HepG2 (cell line): ENCODE measurements around the gene NAP1L1. TPM values are rescaled to one million over a fixed set of nuclear protein-coding genes. Genes with fewer than 3 reads are reported as not detected.

Source experiments
- ASH2L ChIP-seq: fragments of 300-600, 200-600 bp; sonication (generic); IDR thresholded peaks from 2 replicates; pipeline ENCODE4 v1.7.0; 2017; ENCODE audit warnings: low read depth, mild to moderate bottlenecking, moderate library complexity, mixed read lengths, low read length; ENCODE audit not compliant: insufficient read length
- CBX5 ChIP-seq: sonication (generic); formaldehyde crosslinking; IDR thresholded peaks from 2 replicates; pipeline ENCODE4 v1.4.0; 2020; ENCODE audit warnings: missing genetic modification reagents, borderline replicate concordance
- DNMT3B ChIP-seq: conservative IDR thresholded peaks from 2 replicates; pipeline ENCODE4 v1.6.1; 2016; ENCODE audit warnings: missing biosample characterization, control low read depth
- ETV5 ChIP-seq: IDR thresholded peaks from 2 replicates; pipeline ENCODE4 v1.6.1; 2018; ENCODE audit warnings: missing biosample characterization, missing genetic modification reagents, inconsistent platforms, borderline replicate concordance
- FOXA1 ChIP-seq, 2 experiments: fragments of 450-650 bp in 1 of 2; sonication (generic) in 1 of 2; formaldehyde crosslinking in 1 of 2; IDR thresholded peaks; 2 replicates each; pipeline versions ENCODE4 v1.4.0 to v1.6.1; 2016 to 2020; ENCODE audit warnings: missing genetic modification reagents in 1 of 2
- HDAC1 ChIP-seq: sonication (generic); formaldehyde crosslinking; IDR thresholded peaks from 2 replicates; pipeline ENCODE4 v1.5.1; 2020; ENCODE audit warnings: mild to moderate bottlenecking, missing genetic modification reagents
- HDAC6 ChIP-seq: fragments of 200-600 bp; sonication (generic); IDR thresholded peaks from 2 replicates; pipeline ENCODE4 v1.7.0; 2017; ENCODE audit warnings: mild to moderate bottlenecking, antibody characterized with exemption, low read length, low read depth
- HNF1B ChIP-seq: sonication (generic); formaldehyde crosslinking; IDR thresholded peaks from 2 replicates; pipeline ENCODE4 v1.5.1; 2020; ENCODE audit warnings: mild to moderate bottlenecking, moderate library complexity, missing genetic modification reagents
- HOXA9 ChIP-seq: sonication (generic); formaldehyde crosslinking; IDR thresholded peaks from 2 replicates; pipeline ENCODE4 v1.8.1; 2022; ENCODE audit warnings: missing genetic modification reagents, mild to moderate bottlenecking, moderate library complexity, borderline replicate concordance
- NAIF1 ChIP-seq: sonication (generic); formaldehyde crosslinking; IDR thresholded peaks from 2 replicates; pipeline ENCODE4 v1.5.0; 2020; ENCODE audit warnings: mild to moderate bottlenecking, missing genetic modification reagents, borderline replicate concordance
- NCOA5 ChIP-seq: sonication (generic); formaldehyde crosslinking; IDR thresholded peaks from 2 replicates; pipeline ENCODE4 v1.4.0; 2020; ENCODE audit warnings: missing genetic modification reagents
- NR2F6 ChIP-seq, 2 experiments: IDR thresholded peaks; 2 replicates each; pipeline ENCODE4 v1.6.1; 2016; ENCODE audit warnings: antibody characterized with exemption in 1 of 2, mild to moderate bottlenecking in 1 of 2
- NR3C1 ChIP-seq: sonication (generic); formaldehyde crosslinking; IDR thresholded peaks from 2 replicates; pipeline ENCODE4 v1.4.0; 2020; ENCODE audit warnings: missing genetic modification reagents
- RFXANK ChIP-seq: IDR thresholded peaks from 2 replicates; pipeline ENCODE4 v1.6.1; 2016
- RXRA ChIP-seq: sonication (generic); formaldehyde crosslinking; IDR thresholded peaks from 2 replicates; pipeline ENCODE4 v1.5.1; 2020; ENCODE audit warnings: missing genetic modification reagents
- SKI ChIP-seq: fragments of 450-650 bp; IDR thresholded peaks from one replicate; pipeline ENCODE4 v1.6.1; 2018; ENCODE audit warnings: mild to moderate bottlenecking; ENCODE audit not compliant: partially characterized antibody
- STAT5B ChIP-seq: sonication (generic); formaldehyde crosslinking; IDR thresholded peaks from 2 replicates; pipeline ENCODE4 v1.4.0; 2020; ENCODE audit warnings: missing genetic modification reagents
- TEAD3 ChIP-seq: optimal IDR thresholded peaks from 2 replicates; pipeline ENCODE3; 2016; ENCODE audit warnings: borderline replicate concordance
- ZC3H13 ChIP-seq: sonication (generic); formaldehyde crosslinking; IDR thresholded peaks from 2 replicates; pipeline ENCODE4 v1.8.1; 2023; ENCODE audit warnings: mild to moderate bottlenecking, missing genetic modification reagents, moderate library complexity
- ZEB1 ChIP-seq: IDR thresholded peaks from 2 replicates; pipeline ENCODE4 v1.6.1; 2012; ENCODE audit warnings: mild to moderate bottlenecking, low read depth, inconsistent platforms; ENCODE audit not compliant: insufficient replicate concordance
- ZKSCAN1 ChIP-seq: fragments of 150-350 bp; IDR thresholded peaks from 2 replicates; pipeline ENCODE4 v1.6.1; 2014; ENCODE audit warnings: low read length
- ZNF232 ChIP-seq: sonication (generic); formaldehyde crosslinking; IDR thresholded peaks from 2 replicates; pipeline ENCODE4 v1.4.0; 2020; ENCODE audit warnings: missing genetic modification reagents, borderline replicate concordance
- ZNF326 ChIP-seq: sonication (generic); formaldehyde crosslinking; IDR thresholded peaks from 2 replicates; pipeline ENCODE4 v1.4.0; 2020; ENCODE audit warnings: missing genetic modification reagents, borderline replicate concordance
- ZNF343 ChIP-seq: sonication (generic); formaldehyde crosslinking; IDR thresholded peaks from 2 replicates; pipeline ENCODE4 v1.4.0; 2020; ENCODE audit warnings: mild to moderate bottlenecking, missing genetic modification reagents
- ZNF430 ChIP-seq: sonication (generic); formaldehyde crosslinking; IDR thresholded peaks from 2 replicates; pipeline ENCODE4 v1.9.0; 2021; ENCODE audit warnings: mild to moderate bottlenecking, missing genetic modification reagents
- ZNF552 ChIP-seq: sonication (generic); formaldehyde crosslinking; IDR thresholded peaks from 2 replicates; pipeline ENCODE4 v1.9.0; 2022; ENCODE audit warnings: missing genetic modification reagents, mild to moderate bottlenecking, borderline replicate concordance
- ZNF713 ChIP-seq: sonication (generic); formaldehyde crosslinking; IDR thresholded peaks from 2 replicates; pipeline ENCODE4 v1.4.0; 2020; ENCODE audit warnings: mild to moderate bottlenecking, missing genetic modification reagents
- ZNF775 ChIP-seq: sonication (generic); formaldehyde crosslinking; IDR thresholded peaks from 2 replicates; pipeline ENCODE4 v1.4.0; 2020; ENCODE audit warnings: missing genetic modification reagents, mild to moderate bottlenecking, moderate library complexity, borderline replicate concordance
- ZNF781 ChIP-seq: sonication (generic); formaldehyde crosslinking; IDR thresholded peaks from 2 replicates; pipeline ENCODE4 v1.5.1; 2020; ENCODE audit warnings: borderline replicate concordance, mild to moderate bottlenecking, missing genetic modification reagents; ENCODE audit errors: not compliant biosample characterization
- ZSCAN21 ChIP-seq: sonication (generic); formaldehyde crosslinking; IDR thresholded peaks from 2 replicates; pipeline ENCODE4 v1.8.0; 2022; ENCODE audit warnings: mild to moderate bottlenecking, missing genetic modification reagents, moderate library complexity, borderline replicate concordance
- polyA plus RNA-seq, 8 experiments: library from polyadenylated mRNA; depleted of rRNA in 3 of 8; stranded (reverse) in 7 of 8; unstranded in 1 of 8; fragments of >200 nt; fragmentation: Illumina TruSeq in 4 of 8; extraction: Trizol in 4 of 8; gene quantifications; 2 replicates each; pipeline versions ENCODE4 v1.2.1 to v1.2.3, GENCODE V29; 2011 to 2016; ENCODE audit warnings: low read depth in 4 of 8, missing spikeins in 1 of 8, mixed read lengths in 1 of 8; ENCODE audit not compliant: insufficient read depth in 1 of 8
- total RNA-seq, 5 experiments: library from RNA; depleted of rRNA; stranded (reverse); fragments of >200 nt; fragmentation: Illumina TruSeq; extraction: Trizol; gene quantifications; 2 replicates each; pipeline ENCODE4 v1.2.3, GENCODE V29; 2016; ENCODE audit warnings: low read depth in 1 of 5

NAP1L1 gene
- total and polyA plus RNA-seq, 2 of the 13 experiments (the other 11 are each of a cell fraction or from before 2014, with no cell fraction given), result 207 to 309 TPM

- 0 out of 2 replicates have a peak, but pooled peaks have one; percentile 13 for TF ChIP-seq CBX5 (CRISPR knock-in tag)
- TF ChIP-seq ZNF430, result peak; percentile 89; the same call in 1 of the 2 replicates
- peak; percentile 8 for TF ChIP-seq SKI
- no peak for TF ChIP-seq DNMT3B (CRISPR knock-in tag)
- peak; percentile 12; the same call in 1 of the 2 replicates for TF ChIP-seq HOXA9 (CRISPR knock-in tag)
- TF ChIP-seq NR2F6 (IDR thresholded peaks at IDR 0.05), result peak; percentile 35; the same call in 1 of the 2 replicates
- no peak for TF ChIP-seq NR2F6 (CRISPR knock-in tag; IDR thresholded peaks at IDR 0.05)
- TF ChIP-seq ZEB1, result peak; percentile 54
- TF ChIP-seq ZNF343 (CRISPR knock-in tag), result 0 out of 2 replicates have a peak, but pooled peaks have one; percentile 2
- TF ChIP-seq NR3C1, result no peak
- no peak for TF ChIP-seq FOXA1 (IDR thresholded peaks at IDR 0.05)
- TF ChIP-seq FOXA1 (CRISPR knock-in tag; IDR thresholded peaks at IDR 0.05), result peak; percentile 71
- no peak for TF ChIP-seq ZKSCAN1
- TF ChIP-seq ETV5 (CRISPR knock-in tag), result peak; percentile 81; the same call in 1 of the 2 replicates
- no peak for TF ChIP-seq RFXANK (CRISPR knock-in tag)
- no peak for TF ChIP-seq HDAC6
- no peak for TF ChIP-seq ZNF552 (CRISPR knock-in tag)
- TF ChIP-seq STAT5B, result no peak
- peak; percentile 80 for TF ChIP-seq ZC3H13 (CRISPR knock-in tag)
- no peak; the same call in 1 of the 2 replicates for TF ChIP-seq RXRA
- no peak for TF ChIP-seq NCOA5 (CRISPR knock-in tag)
- TF ChIP-seq ZSCAN21, result no peak
- peak; percentile 15 for TF ChIP-seq TEAD3 (CRISPR knock-in tag)
- TF ChIP-seq ZNF713 (CRISPR knock-in tag), result no peak
- TF ChIP-seq ZNF232 (CRISPR knock-in tag), result peak; percentile 20; the same call in 1 of the 2 replicates
- peak; percentile 57 for TF ChIP-seq ASH2L
- peak; percentile 67; the same call in 1 of the 2 replicates for TF ChIP-seq HDAC1 (CRISPR knock-in tag)
- 0 out of 2 replicates have a peak, but pooled peaks have one; percentile 49 for TF ChIP-seq NAIF1 (CRISPR knock-in tag)
- no peak for TF ChIP-seq ZNF326 (CRISPR knock-in tag)
- TF ChIP-seq ZNF781 (CRISPR knock-in tag), result peak; percentile 16
- TF ChIP-seq ZNF775, result 0 out of 2 replicates have a peak, but pooled peaks have one; percentile 24
- TF ChIP-seq HNF1B, result no peak
Observed at GRCh38 chr12:76032043-76032981, 52.2 kb downstream of the NAP1L1 start (continued).
